GM18511 (cell line): ENCODE measurements around the gene CAMK4.
"Not testable (repeated sequence)": the region's sequence is repeated elsewhere in the genome, so short reads cannot be mapped to it uniquely, and the experiment has no call there.

Experiments
- ATAC-seq: cut with Tn5 transposase; IDR thresholded peaks from one replicate; pipeline ENCODE4 v1.9.1; 2021; ENCODE audit warnings: mild to moderate bottlenecking, moderate library complexity; ENCODE audit not compliant: unreplicated experiment

The CAMK4 gene

GRCh38 chr5:111374380-111374779 lies 150.2 kb downstream of the CAMK4 start:
- ATAC-seq, result no peak

GRCh38 chr5:111375645-111376044 lies 151.5 kb downstream of the CAMK4 start:
- ATAC-seq, result no peak

GRCh38 chr5:111377306-111377705 lies 153.1 kb downstream of the CAMK4 start:
- ATAC-seq, result no peak

GRCh38 chr5:111379391-111379816 lies 155.2 kb downstream of the CAMK4 start:
- no peak for ATAC-seq

- no peak for ATAC-seq
Measured at GRCh38 chr5:111383288-111383970, 159.2 kb downstream of the CAMK4 start.

- no peak for ATAC-seq
Measured at GRCh38 chr5:111384220-111384619, 160.0 kb downstream of the CAMK4 start.

GRCh38 chr5:111385051-111385450 lies 160.9 kb downstream of the CAMK4 start:
- ATAC-seq, result no peak

- no peak for ATAC-seq
Measured at GRCh38 chr5:111385970-111386831, 162.0 kb downstream of the CAMK4 start.

GRCh38 chr5:111386832-111387162 lies 162.6 kb downstream of the CAMK4 start:
- no peak for ATAC-seq

- no peak for ATAC-seq
Measured at GRCh38 chr5:111387361-111387760, 163.2 kb downstream of the CAMK4 start.

GRCh38 chr5:111389390-111390082 lies 165.4 kb downstream of the CAMK4 start:
- no peak for ATAC-seq

GRCh38 chr5:111392181-111392580 lies 168.0 kb downstream of the CAMK4 start:
- ATAC-seq, result no peak

GRCh38 chr5:111394586-111394985 lies 170.4 kb downstream of the CAMK4 start:
- ATAC-seq, result no peak

- no peak for ATAC-seq
Measured at GRCh38 chr5:111398013-111398412, 173.8 kb downstream of the CAMK4 start.

- ATAC-seq, result no peak
Measured at GRCh38 chr5:111399113-111399512, 174.9 kb downstream of the CAMK4 start.

- ATAC-seq, result no peak
Measured at GRCh38 chr5:111401906-111402305, 177.7 kb downstream of the CAMK4 start.

- ATAC-seq, result no peak
Measured at GRCh38 chr5:111404270-111404769, 180.1 kb downstream of the CAMK4 start.

GRCh38 chr5:111407562-111407961 lies 183.4 kb downstream of the CAMK4 start:
- no peak for ATAC-seq

- ATAC-seq, result no peak
Measured at GRCh38 chr5:111408817-111409216, 184.6 kb downstream of the CAMK4 start.

GRCh38 chr5:111409266-111409665 lies 185.1 kb downstream of the CAMK4 start:
- ATAC-seq, result not testable (repeated sequence)

GRCh38 chr5:111410067-111410466 lies 185.9 kb downstream of the CAMK4 start:
- not testable (repeated sequence) for ATAC-seq
